ENCODE measurements around the gene YARS2. TPM values are rescaled to one million over a fixed set of nuclear protein-coding genes. Genes with fewer than 3 reads are reported as not detected.

Gene YARS2
- total RNA-seq, result 51.1 and 51.3 TPM in 2 replicates

- TF ChIP-seq CTCF (IDR thresholded peaks at IDR 0.05; ENCODE audit: insufficient read depth, low read length, poor library complexity, severe bottlenecking), result peak; percentile 72
- no peaks in the 10 kb centered on the region for H3K27me3 ChIP-seq (ENCODE audit: control insufficient read depth, insufficient read depth, low read length)
- DNase-seq (ENCODE audit: low read depth), result peak; percentile 98
- H3K36me3 ChIP-seq (ENCODE audit: control insufficient read depth, insufficient read depth, low read length), result no peaks in the 10 kb centered on the region
- H3K4me3 ChIP-seq (ENCODE audit: low read depth, low read length), result peak within 1 kb of the TSS; percentile 88
These were observed at the start of gene YARS2 for GRCh38 chr12:32755654-32756475. TSS of gene YARS2 (minus strand) at chr12:32755897. CDS start at chr12:32755874, 23 bp downstream.

GRCh38 chr12:32804301-32804700 lies 48.6 kb upstream of the YARS2 start:
- no peak for TF ChIP-seq CTCF (IDR thresholded peaks at IDR 0.05; ENCODE audit: insufficient read depth, low read length, poor library complexity, severe bottlenecking)
- Histone ChIP-seq H3K36me3 (ENCODE audit: control insufficient read depth, insufficient read depth, low read length) (no peaks in the 10 kb centered on the region), H3K4me3 (ENCODE audit: low read depth, low read length) (no peak overlapping the region), H3K27me3 (ENCODE audit: control insufficient read depth, insufficient read depth, low read length) (no peaks in the 10 kb centered on the region)
- no peak for DNase-seq (ENCODE audit: low read depth)

GRCh38 chr12:32801269-32801980 lies 45.7 kb upstream of the YARS2 start:
- no peak overlapping the region for H3K4me3 ChIP-seq (ENCODE audit: low read depth, low read length)
- H3K36me3 ChIP-seq (ENCODE audit: control insufficient read depth, insufficient read depth, low read length), result no peaks in the 10 kb centered on the region
- TF ChIP-seq CTCF (IDR thresholded peaks at IDR 0.05; ENCODE audit: insufficient read depth, low read length, poor library complexity, severe bottlenecking), result no peak
- no peaks in the 10 kb centered on the region for H3K27me3 ChIP-seq (ENCODE audit: control insufficient read depth, insufficient read depth, low read length)
- no peak for DNase-seq (ENCODE audit: low read depth)

- no peaks in the 10 kb centered on the region for H3K36me3 ChIP-seq (ENCODE audit: control insufficient read depth, insufficient read depth, low read length)
- no peak for DNase-seq (ENCODE audit: low read depth)
- no peak overlapping the region for H3K4me3 ChIP-seq (ENCODE audit: low read depth, low read length)
- H3K27me3 ChIP-seq (ENCODE audit: control insufficient read depth, insufficient read depth, low read length), result no peaks in the 10 kb centered on the region
- no peak for TF ChIP-seq CTCF (IDR thresholded peaks at IDR 0.05; ENCODE audit: insufficient read depth, low read length, poor library complexity, severe bottlenecking)
These were observed 38.6 kb upstream of the YARS2 start for GRCh38 chr12:32794281-32794680.

GRCh38 chr12:32789916-32790315 lies 34.2 kb upstream of the YARS2 start:
- DNase-seq (ENCODE audit: low read depth), result no peak
- Histone ChIP-seq H3K36me3 (ENCODE audit: control insufficient read depth, insufficient read depth, low read length) (no peaks in the 10 kb centered on the region), H3K27me3 (ENCODE audit: control insufficient read depth, insufficient read depth, low read length) (no peaks in the 10 kb centered on the region), H3K4me3 (ENCODE audit: low read depth, low read length) (no peak overlapping the region)
- TF ChIP-seq CTCF (IDR thresholded peaks at IDR 0.05; ENCODE audit: insufficient read depth, low read length, poor library complexity, severe bottlenecking), result no peak
